NCI-H2081 treated with DMSO at 0.1 percent for 48 hours (cell line): Measurements from ENCODE around the gene KIRREL1.

Experiments
- DNase-seq: peaks from one replicate; lab custom pipeline; 2025; lab: John Stamatoyannopoulos, UW

Gene KIRREL1

GRCh38 chr1:158075078-158075477, 81.6 kb downstream of the KIRREL1 start:
- no peak for DNase-seq

GRCh38 chr1:158076441-158076840, 83.0 kb downstream of the KIRREL1 start:
- DNase-seq, result no peak

GRCh38 chr1:158077411-158078256, 84.2 kb downstream of the KIRREL1 start:
- no peak for DNase-seq

GRCh38 chr1:158078569-158079080, 85.2 kb downstream of the KIRREL1 start:
- DNase-seq, result no peak

- no peak for DNase-seq
These were observed 86.6 kb downstream of the KIRREL1 start for GRCh38 chr1:158080066-158080465.

GRCh38 chr1:158084336-158084735, 90.9 kb downstream of the KIRREL1 start:
- DNase-seq, result no peak

- no peak for DNase-seq
These were observed 91.3 kb downstream of the KIRREL1 start for GRCh38 chr1:158084747-158085146.

GRCh38 chr1:158087320-158087927, 94.0 kb downstream of the KIRREL1 start:
- DNase-seq, result no peak

- DNase-seq, result no peak
These were observed 96.0 kb downstream of the KIRREL1 start for GRCh38 chr1:158089476-158089875.

GRCh38 chr1:158089925-158090637, 96.6 kb downstream of the KIRREL1 start:
- DNase-seq, result no peak

- no peak for DNase-seq
These were observed 99.9 kb downstream of the KIRREL1 start for GRCh38 chr1:158093376-158093775.

- no peak for DNase-seq
These were observed 101.1 kb downstream of the KIRREL1 start for GRCh38 chr1:158094571-158094970.

GRCh38 chr1:158095737-158096335, 102.4 kb downstream of the KIRREL1 start:
- no peak for DNase-seq

GRCh38 chr1:158098256-158098655, 104.8 kb downstream of the KIRREL1 start:
- DNase-seq, result no peak

GRCh38 chr1:158099185-158099584, 105.7 kb downstream of the KIRREL1 start:
- no peak for DNase-seq

- no peak for DNase-seq
These were observed 107.1 kb downstream of the KIRREL1 start for GRCh38 chr1:158100498-158100897.

GRCh38 chr1:158101455-158101854, 108.0 kb downstream of the KIRREL1 start:
- DNase-seq, result no peak

- DNase-seq, result no peak
These were observed 108.5 kb downstream of the KIRREL1 start for GRCh38 chr1:158101927-158102326.

GRCh38 chr1:158102881-158103674, 109.6 kb downstream of the KIRREL1 start:
- DNase-seq, result no peak

- DNase-seq, result no peak
These were observed 110.5 kb downstream of the KIRREL1 start for GRCh38 chr1:158103861-158104522.

- no peak for DNase-seq
These were observed 111.4 kb downstream of the KIRREL1 start for GRCh38 chr1:158104891-158105290.
